ENCODE data around the gene LGR4. TPM values are rescaled to one million over a fixed set of nuclear protein-coding genes. Genes with fewer than 3 reads are reported as not detected.
A peak's percentile ranks its signal among the peaks of the same experiment; 100 is the strongest.

The LGR4 gene
- total and polyA plus RNA-seq, 2 of the 13 experiments (the other 11 are each of a cell fraction or from before 2014, with no cell fraction given): 42.1 to 68.7 TPM

- peak; percentile 86; the same call in 1 of the 2 replicates for TF ChIP-seq RFXAP (CRISPR knock-in tag; IDR thresholded peaks at IDR 0.05; ENCODE audit: borderline replicate concordance)
- TF ChIP-seq TAF15 (IDR thresholded peaks at IDR 0.05; ENCODE audit: low read depth, low read length, poor library complexity, severe bottlenecking): peak; percentile 94
- TF ChIP-seq AFF4 (CRISPR knock-in tag; IDR thresholded peaks at IDR 0.05): peak; percentile 75; the same call in 1 of the 2 replicates
- no peak for TF ChIP-seq HNF4A (CRISPR knock-in tag; IDR thresholded peaks at IDR 0.05)
- no peak for TF ChIP-seq ZBTB39 (CRISPR knock-in tag; IDR thresholded peaks at IDR 0.05)
- TF ChIP-seq ZFP91 (CRISPR knock-in tag; IDR thresholded peaks at IDR 0.05; ENCODE audit: borderline replicate concordance): no peak
- TF ChIP-seq ZNF749 (CRISPR knock-in tag; IDR thresholded peaks at IDR 0.05; ENCODE audit: borderline replicate concordance): peak; percentile 77; the same call in 1 of the 2 replicates
- peak; percentile 61; the same call in 1 of the 2 replicates for TF ChIP-seq ZNF331 (CRISPR knock-in tag; IDR thresholded peaks at IDR 0.05)
- 0 out of 2 replicates have a peak, but pooled peaks have one; percentile 43 for TF ChIP-seq ZNF704 (CRISPR knock-in tag; IDR thresholded peaks at IDR 0.05; ENCODE audit: borderline replicate concordance)
- TF ChIP-seq ZNF83 (CRISPR knock-in tag; IDR thresholded peaks at IDR 0.05; ENCODE audit: borderline replicate concordance): no peak
- no peak for TF ChIP-seq ZXDC (CRISPR knock-in tag; IDR thresholded peaks at IDR 0.05)
- no peak for TF ChIP-seq ZNF703 (CRISPR knock-in tag; IDR thresholded peaks at IDR 0.05; ENCODE audit: borderline replicate concordance)
- peak; percentile 75; the same call in 1 of the 2 replicates for TF ChIP-seq ZNF232 (CRISPR knock-in tag; IDR thresholded peaks at IDR 0.05; ENCODE audit: borderline replicate concordance)
Observed at GRCh38 chr11:27472398-27473016, at the start of gene LGR4 (continued).

All from HepG2 (cell line).